ENCODE results near the gene CUEDC1.

- TF ChIP-seq, protein P1, sequence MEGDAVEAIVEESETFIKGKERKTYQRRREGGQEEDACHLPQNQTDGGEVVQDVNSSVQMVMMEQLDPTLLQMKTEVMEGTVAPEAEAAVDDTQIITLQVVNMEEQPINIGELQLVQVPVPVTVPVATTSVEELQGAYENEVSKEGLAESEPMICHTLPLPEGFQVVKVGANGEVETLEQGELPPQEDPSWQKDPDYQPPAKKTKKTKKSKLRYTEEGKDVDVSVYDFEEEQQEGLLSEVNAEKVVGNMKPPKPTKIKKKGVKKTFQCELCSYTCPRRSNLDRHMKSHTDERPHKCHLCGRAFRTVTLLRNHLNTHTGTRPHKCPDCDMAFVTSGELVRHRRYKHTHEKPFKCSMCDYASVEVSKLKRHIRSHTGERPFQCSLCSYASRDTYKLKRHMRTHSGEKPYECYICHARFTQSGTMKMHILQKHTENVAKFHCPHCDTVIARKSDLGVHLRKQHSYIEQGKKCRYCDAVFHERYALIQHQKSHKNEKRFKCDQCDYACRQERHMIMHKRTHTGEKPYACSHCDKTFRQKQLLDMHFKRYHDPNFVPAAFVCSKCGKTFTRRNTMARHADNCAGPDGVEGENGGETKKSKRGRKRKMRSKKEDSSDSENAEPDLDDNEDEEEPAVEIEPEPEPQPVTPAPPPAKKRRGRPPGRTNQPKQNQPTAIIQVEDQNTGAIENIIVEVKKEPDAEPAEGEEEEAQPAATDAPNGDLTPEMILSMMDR (conservative IDR thresholded peaks at IDR 0.05; ENCODE audit: low read depth, low read length), result no peak
- TF ChIP-seq EZH2 (IDR thresholded peaks at IDR 0.05; ENCODE audit: borderline replicate concordance, low read depth, low read length, poor library complexity, severe bottlenecking), result no peak
These were observed 37.0 kb downstream of the CUEDC1 start for GRCh38 chr17:57918017-57918895.
